GM12878 (cell line): ENCODE measurements around the gene INPP4B. TPM values are rescaled to one million over a fixed set of nuclear protein-coding genes. Genes with fewer than 3 reads are reported as not detected.

Experiments
- ATAC-seq: fragments of 200-7000 bp; cut with Tn5 transposase; 3 replicates; pipeline ENCODE4 v1.9.1; 2020; ENCODE audit warnings: mild to moderate bottlenecking, moderate library complexity
- BruUV-seq: library from RNA; stranded (reverse); fragments of 400-500 nt; replicated peaks from 2 replicates; lab custom pipeline; 2021; lab: Mats Ljungman, UMichigan
- CTCF ChIA-PET: fragments of 300-600 bp; sonication (Branson Sonifier 250); formaldehyde crosslinking; extraction: SDS; loops from one replicate; lab custom pipeline; 2021; ENCODE audit warnings: inconsistent platforms; lab: Yijun Ruan, JAX
- POLR2A ChIA-PET: fragments of 350-600 bp; formaldehyde crosslinking; extraction: SDS; loops from one replicate; lab custom pipeline; 2021; ENCODE audit warnings: inconsistent platforms; lab: Charles Lee
- RAD21 ChIA-PET: fragments of 300-600 bp; sonication (Branson Sonifier 250); formaldehyde crosslinking; loops from one replicate; lab custom pipeline; 2023; ENCODE audit warnings: antibody characterized with exemption; ENCODE audit not compliant: unreplicated experiment; lab: Charles Lee
- SMC1A ChIA-PET: fragments of 300-600 bp; sonication (Branson Sonifier 250); formaldehyde crosslinking; loops from one replicate; lab custom pipeline; 2023; ENCODE audit not compliant: unreplicated experiment, uncharacterized antibody; lab: Charles Lee
- DNase-seq: peaks from one replicate; pipeline ENCODE4 v3.0.0-alpha.2; 2011; ENCODE audit warnings: low read depth, low spot score
- FAIRE-seq: peaks from 3 replicates; lab custom pipeline; 2011; peaks lifted over from hg19 to GRCh38; lab: Jason Lieb, UNC
- H2AFZ ChIP-seq: 2 replicates; pipeline ENCODE4 v1.6.0; 2011; ENCODE audit warnings: low read depth, low read length, control low read depth; ENCODE audit not compliant: control insufficient read depth
- H3K27ac ChIP-seq: 2 replicates; pipeline ENCODE4 v1.5.1; 2011; ENCODE audit warnings: control low read depth; ENCODE audit not compliant: control insufficient read depth, insufficient read depth
- H3K27me3 ChIP-seq, 2 experiments: replicated peaks in 1 of 2; 2 replicates each; pipeline versions ENCODE4 v1.6.0 to v1.6.1; 2011; ENCODE audit warnings: low read length in 1 of 2; ENCODE audit not compliant: control insufficient read depth in 2 of 2, insufficient read depth in 2 of 2
- H3K36me3 ChIP-seq, 2 experiments: 2 replicates each; pipeline ENCODE4 v1.5.1; 2011; ENCODE audit warnings: low read length in 1 of 2; ENCODE audit not compliant: control insufficient read depth in 2 of 2, insufficient read depth in 2 of 2
- H3K4me1 ChIP-seq: 2 replicates; pipeline ENCODE4 v1.6.1; 2011; ENCODE audit warnings: mild to moderate bottlenecking, low read length, moderate library complexity, mixed read lengths; ENCODE audit not compliant: control insufficient read depth, insufficient read depth
- H3K4me2 ChIP-seq: 2 replicates; pipeline ENCODE4 v1.6.0; 2011; ENCODE audit warnings: control low read depth; ENCODE audit not compliant: control insufficient read depth, insufficient read depth
- H3K4me3 ChIP-seq: fragments of 200-600 bp; sonication (generic); 2 replicates; pipeline ENCODE4 v1.5.1; 2016
- H3K79me2 ChIP-seq: 2 replicates; pipeline ENCODE4 v1.6.0; 2011; ENCODE audit warnings: low read length; ENCODE audit not compliant: control insufficient read depth, insufficient read depth
- H3K9ac ChIP-seq: 2 replicates; pipeline ENCODE4 v1.8.0; 2011; ENCODE audit warnings: low read length, control low read depth, mixed read lengths; ENCODE audit not compliant: control insufficient read depth, insufficient read depth
- H3K9me3 ChIP-seq: replicated peaks from 3 replicates; pipeline ENCODE4 v1.5.1; 2011; ENCODE audit warnings: mild to moderate bottlenecking, low read length; ENCODE audit not compliant: control insufficient read depth, insufficient read depth
- H4K20me1 ChIP-seq: 2 replicates; pipeline ENCODE4 v1.6.0; 2011; ENCODE audit not compliant: control insufficient read depth, insufficient read depth
- ASH2L ChIP-seq: fragments of 300-600, 200-600 bp; sonication (generic); IDR thresholded peaks from 2 replicates; pipeline ENCODE4 v1.6.1; 2017; ENCODE audit warnings: low read depth, mild to moderate bottlenecking, borderline replicate concordance
- MLLT1 ChIP-seq: fragments of 450-650 bp; IDR thresholded peaks from 2 replicates; pipeline ENCODE4 v1.6.1; 2016; ENCODE audit warnings: mild to moderate bottlenecking
- WRNIP1 ChIP-seq: IDR thresholded peaks from 2 replicates; pipeline ENCODE4 v1.6.1; 2011; ENCODE audit warnings: low read depth, low read length, improper control_type of control experiment, borderline replicate concordance
- WGBS: methylation state at CpG from one replicate; pipeline ENCODE4 v1.1.6; 2016; ENCODE audit warnings: low lambda C conversion rate; ENCODE audit not compliant: insufficient replicate concordance, insufficient coverage; ENCODE audit errors: missing lambda C conversion rate; 5-methylcytosine and 5-hydroxymethylcytosine counted together
- in situ Hi-C: fragments of 300-500 bp; cut with MboI; formaldehyde crosslinking; loops from 9 replicates; pipeline ENCODE4 v1.14.3; 2018; ENCODE audit warnings: mixed read lengths
- intact Hi-C: fragments of 100-400 bp; cut with micrococcal nuclease; formaldehyde crosslinking; loops from one replicate; pipeline ENCODE4 v1.14.2; 2022; ENCODE audit not compliant: unreplicated experiment
- polyA plus RNA-seq, 11 experiments: library from polyadenylated mRNA; depleted of rRNA in 4 of 11; unstranded in 6 of 11; stranded (reverse) in 5 of 11; fragments of >200 nt; fragmentation: Nextera tagmentation in 4 of 11; fragmentation: Illumina TruSeq in 1 of 11; extraction: Ambion mirVana in 4 of 11; extraction: Trizol in 1 of 11; gene quantifications; 1 replicate in 1 of 11; 2 replicates in 10 of 11; pipeline versions ENCODE4 v1.2.1 to v1.2.3, GENCODE V29; 2011 to 2016; ENCODE audit warnings: inconsistent platforms in 2 of 11, missing spikeins in 2 of 11, low read depth in 1 of 11
- total RNA-seq, 4 experiments: library from RNA; depleted of rRNA in 3 of 4; stranded (reverse); fragments of >200 nt in 3 of 4; fragmentation: Illumina TruSeq in 1 of 4; extraction: Trizol in 1 of 4; gene quantifications; 2 replicates each; pipeline versions ENCODE4 v1.2.1 to v1.2.3, GENCODE V29; 2013 to 2021
- TF ChIP-seq, protein P1 (sequence below): fragments of 450-650 bp; IDR thresholded peaks from 2 replicates; pipeline ENCODE4 v1.6.1; 2017; ENCODE audit warnings: antibody characterized with exemption, mild to moderate bottlenecking, moderate library complexity
- TF ChIP-seq, protein P2 (sequence below): IDR thresholded peaks from 2 replicates; pipeline ENCODE4 v1.6.1; 2011; ENCODE audit warnings: borderline replicate concordance, low read depth, mild to moderate bottlenecking, moderate library complexity, low read length; ENCODE audit not compliant: insufficient read depth, poor library complexity, severe bottlenecking

INPP4B gene
- total and polyA plus RNA-seq, 10 of the 15 experiments (the other 5 are each of a cell fraction or from before 2014, with no cell fraction given), result 0.53 to 11.2 (median 0.95) TPM

DNA sequence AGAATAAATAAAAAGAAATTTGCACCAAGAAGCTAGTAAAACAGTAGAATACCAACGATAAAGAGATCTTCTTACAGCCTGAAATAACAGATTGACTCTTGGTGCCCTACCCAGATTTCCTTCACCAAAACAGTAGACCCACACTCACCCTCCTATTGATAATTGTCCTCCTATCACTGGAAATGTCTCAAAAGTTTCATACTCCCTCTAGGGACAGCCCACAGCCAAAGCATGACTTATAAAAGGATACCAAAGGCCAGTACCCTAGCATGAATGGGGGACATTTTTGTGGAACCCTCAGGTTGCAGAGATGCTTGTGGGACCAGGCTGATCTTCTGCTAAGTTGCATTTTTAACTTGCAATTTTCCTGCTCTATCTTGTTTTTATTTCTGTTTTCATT is 104.1 kb downstream of the INPP4B start (continued):
- TF ChIP-seq, protein P1, sequence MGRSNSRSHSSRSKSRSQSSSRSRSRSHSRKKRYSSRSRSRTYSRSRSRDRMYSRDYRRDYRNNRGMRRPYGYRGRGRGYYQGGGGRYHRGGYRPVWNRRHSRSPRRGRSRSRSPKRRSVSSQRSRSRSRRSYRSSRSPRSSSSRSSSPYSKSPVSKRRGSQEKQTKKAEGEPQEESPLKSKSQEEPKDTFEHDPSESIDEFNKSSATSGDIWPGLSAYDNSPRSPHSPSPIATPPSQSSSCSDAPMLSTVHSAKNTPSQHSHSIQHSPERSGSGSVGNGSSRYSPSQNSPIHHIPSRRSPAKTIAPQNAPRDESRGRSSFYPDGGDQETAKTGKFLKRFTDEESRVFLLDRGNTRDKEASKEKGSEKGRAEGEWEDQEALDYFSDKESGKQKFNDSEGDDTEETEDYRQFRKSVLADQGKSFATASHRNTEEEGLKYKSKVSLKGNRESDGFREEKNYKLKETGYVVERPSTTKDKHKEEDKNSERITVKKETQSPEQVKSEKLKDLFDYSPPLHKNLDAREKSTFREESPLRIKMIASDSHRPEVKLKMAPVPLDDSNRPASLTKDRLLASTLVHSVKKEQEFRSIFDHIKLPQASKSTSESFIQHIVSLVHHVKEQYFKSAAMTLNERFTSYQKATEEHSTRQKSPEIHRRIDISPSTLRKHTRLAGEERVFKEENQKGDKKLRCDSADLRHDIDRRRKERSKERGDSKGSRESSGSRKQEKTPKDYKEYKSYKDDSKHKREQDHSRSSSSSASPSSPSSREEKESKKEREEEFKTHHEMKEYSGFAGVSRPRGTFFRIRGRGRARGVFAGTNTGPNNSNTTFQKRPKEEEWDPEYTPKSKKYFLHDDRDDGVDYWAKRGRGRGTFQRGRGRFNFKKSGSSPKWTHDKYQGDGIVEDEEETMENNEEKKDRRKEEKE, result no peak
- no peak for TF ChIP-seq WRNIP1
- TF ChIP-seq, protein P2, sequence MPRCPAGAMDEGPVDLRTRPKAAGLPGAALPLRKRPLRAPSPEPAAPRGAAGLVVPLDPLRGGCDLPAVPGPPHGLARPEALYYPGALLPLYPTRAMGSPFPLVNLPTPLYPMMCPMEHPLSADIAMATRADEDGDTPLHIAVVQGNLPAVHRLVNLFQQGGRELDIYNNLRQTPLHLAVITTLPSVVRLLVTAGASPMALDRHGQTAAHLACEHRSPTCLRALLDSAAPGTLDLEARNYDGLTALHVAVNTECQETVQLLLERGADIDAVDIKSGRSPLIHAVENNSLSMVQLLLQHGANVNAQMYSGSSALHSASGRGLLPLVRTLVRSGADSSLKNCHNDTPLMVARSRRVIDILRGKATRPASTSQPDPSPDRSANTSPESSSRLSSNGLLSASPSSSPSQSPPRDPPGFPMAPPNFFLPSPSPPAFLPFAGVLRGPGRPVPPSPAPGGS, result no peak
- TF ChIP-seq MLLT1, result no peak

DNA sequence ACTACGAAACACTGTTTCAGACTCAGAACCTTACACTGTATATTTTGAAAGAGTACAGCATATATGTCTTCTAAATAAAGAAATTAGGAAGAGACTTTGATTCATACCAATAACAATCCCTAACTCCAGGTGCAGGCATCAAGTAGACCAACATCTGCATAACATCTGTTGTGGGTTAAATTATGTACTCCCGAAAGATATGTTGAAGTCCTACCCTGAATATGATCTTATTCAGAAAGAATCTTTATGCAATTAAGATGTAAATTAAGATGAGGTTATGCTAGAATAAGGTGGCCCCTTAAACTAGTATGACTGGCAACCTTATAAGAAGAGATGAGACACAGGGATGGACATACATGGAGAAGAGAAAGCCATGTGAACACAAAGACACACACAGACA is 117.9 kb downstream of the INPP4B start:
- no TSS peak for BruUV-seq
- ChIA-PET CTCF (interaction anchor here (0.7 to 1.2 kb wide), 2 partner anchors 350 to 404 kb away, joined by 3 read pairs; no protein-coding TSS in a partner anchor), SMC1A (interaction anchor here (0.6 to 2.4 kb wide), 2 partner anchors 446 to 1422 kb away, joined by 3 to 8 read pairs; no protein-coding TSS in a partner anchor), POLR2A (no interaction called here), RAD21 (interaction anchor here (1.4 kb wide), 1 partner anchor 377 kb away, joined by 3 read pairs; no protein-coding TSS in a partner anchor)
- H3K4me2 ChIP-seq, result no peak overlapping the region
- no peaks in the 10 kb centered on the region for H3K4me1 ChIP-seq
- in situ Hi-C loops (no loop called here), intact Hi-C loops (no loop called here)
- no peaks in the 10 kb centered on the region for H3K27me3 ChIP-seq
- H4K20me1 ChIP-seq, result no peaks in the 10 kb centered on the region
- DNase-seq, result no peak
- H3K79me2 ChIP-seq, result no peaks in the 10 kb centered on the region
- H3K4me3 ChIP-seq, result no peak overlapping the region
- H3K36me3 ChIP-seq, result no peaks in the 10 kb centered on the region
- H3K9me3 ChIP-seq, result no peaks in the 10 kb centered on the region
- no peak for FAIRE-seq
- H3K27ac ChIP-seq, result no peak overlapping the region
- no peak for ATAC-seq
- no peak for TF ChIP-seq ASH2L
- no peak overlapping the region for H3K9ac ChIP-seq
- H2AFZ ChIP-seq, result no peak overlapping the region
- WGBS, result 22% methylated on average over 2 of the region's 2 CpGs
